Esophagus squamous epithelium (tissue), 5 donors: ENCODE data around the gene WDR75. TPM values are rescaled to one million over a fixed set of nuclear protein-coding genes. Genes with fewer than 3 reads are reported as not detected.
"Not testable (repeated sequence)": the region's sequence is repeated elsewhere in the genome, so short reads cannot be mapped to it uniquely, and the experiment has no call there.

Experiments
- DNase-seq: peaks from one replicate; lab custom pipeline; 2025; lab: John Stamatoyannopoulos, UW
- H3K27ac ChIP-seq, 4 donors: fragments of 200-600 bp; sonication (generic); one replicate each; pipeline ENCODE4 v1.5.1; 2016 to 2019; ENCODE audit warnings: mild to moderate bottlenecking in 1 of 4
- H3K27me3 ChIP-seq, 4 donors: fragments of 200-600 bp; sonication (generic); 1 replicate in 3 of 4; 2 replicates in 1 of 4; pipeline versions ENCODE4 v1.5.1 to v1.6.0; 2017 to 2021; ENCODE audit warnings: antibody characterized with exemption in 1 of 4
- H3K36me3 ChIP-seq, 3 donors: fragments of 200-600 bp; sonication (generic); one replicate each; pipeline ENCODE4 v1.5.1; 2016 to 2019
- H3K4me1 ChIP-seq, 3 donors: fragments of 200-600 bp; sonication (generic); one replicate each; pipeline ENCODE4 v1.5.1; 2017 to 2019
- H3K4me3 ChIP-seq, 4 donors: fragments of 200-600 bp; sonication (generic); 1 replicate in 3 of 4; 2 replicates in 1 of 4; pipeline ENCODE4 v1.5.1; 2016 to 2019; ENCODE audit warnings: mild to moderate bottlenecking in 2 of 4, moderate library complexity in 1 of 4
- H3K9me3 ChIP-seq, 3 donors: fragments of 200-600 bp; sonication (generic); one replicate each; pipeline ENCODE4 v1.5.1; 2016 to 2019
- CTCF ChIP-seq, 6 experiments: fragments of 450-650 bp in 4 of 6; fragments of 200-600 bp in 2 of 6; sonication (generic) in 2 of 6; IDR thresholded peaks; one replicate each; pipeline ENCODE4 v1.5.1; 2016 to 2019; ENCODE audit warnings: antibody characterized with exemption in 6 of 6, mild to moderate bottlenecking in 4 of 6, moderate library complexity in 4 of 6
- POLR2A ChIP-seq, 4 donors: fragments of 450-650 bp; IDR thresholded peaks; one replicate each; pipeline ENCODE4 v1.6.1; 2017; ENCODE audit warnings: antibody characterized with exemption in 4 of 4, mild to moderate bottlenecking in 4 of 4, moderate library complexity in 3 of 4
- WGBS, 2 donors: methylation state at CpG; one replicate each; pipeline ENCODE4 v1.1.5; 2018; 5-methylcytosine and 5-hydroxymethylcytosine counted together
- intact Hi-C: fragments of 100-400 bp; cut with DNase I; formaldehyde crosslinking; loops from one replicate; pipeline ENCODE4 v1.15.0; 2022
- total RNA-seq, 4 donors: library from RNA; depleted of rRNA; stranded (reverse); fragments of >200 nt; gene quantifications; one replicate each; pipeline ENCODE4 v1.1.0, GENCODE V29; 2016
- donor health status: DM: yes; HTN: yes; CAD: no.

The WDR75 gene
- total RNA-seq, 4 donors from 2014 or later = 15.8 to 44.4 (median 30.6) TPM

- H3K27ac ChIP-seq = no peak overlapping the region
- no peaks in the 10 kb centered on the region for H3K9me3 ChIP-seq
- H3K4me1 ChIP-seq = no peaks in the 10 kb centered on the region
- H3K27me3 ChIP-seq = no peaks in the 10 kb centered on the region
- peaks cover 7 to 100% (median 47%) of the 10 kb centered on the region in 3 donors for H3K36me3 ChIP-seq
- no peak overlapping the region for H3K4me3 ChIP-seq
- DNase-seq = no peak
- intact Hi-C loops = loop anchor here (10.0 kb wide), 1 partner anchor 168 kb away; no protein-coding TSS in a partner anchor
- no peak for TF ChIP-seq POLR2A (IDR thresholded peaks at IDR 0.05)
- peak; percentile 29 to 60 (median 44) for TF ChIP-seq CTCF (IDR thresholded peaks at IDR 0.05)
These were observed 25.4 kb downstream of the WDR75 start for GRCh38 chr2:189466656-189467055.

- intact Hi-C loops = loop anchor here (10.0 kb wide), 1 partner anchor 168 kb away; no protein-coding TSS in a partner anchor
- H3K27ac ChIP-seq = no peak overlapping the region
- H3K27me3 ChIP-seq = no peaks in the 10 kb centered on the region
- no peak for DNase-seq
- H3K9me3 ChIP-seq = no peaks in the 10 kb centered on the region
- WGBS, 2 donors = 80 to 100% methylated on average over 1 of the region's 1 CpG
- TF ChIP-seq POLR2A (IDR thresholded peaks at IDR 0.05) = no peak
- no peak for TF ChIP-seq CTCF (IDR thresholded peaks at IDR 0.05)
- H3K4me1 ChIP-seq = no peaks in the 10 kb centered on the region
- peaks cover 7 to 100% (median 47%) of the 10 kb centered on the region in 3 donors for H3K36me3 ChIP-seq
- no peak overlapping the region for H3K4me3 ChIP-seq
These were observed 25.9 kb downstream of the WDR75 start for GRCh38 chr2:189467160-189467559.

- TF ChIP-seq POLR2A (IDR thresholded peaks at IDR 0.05) (no peak), CTCF (IDR thresholded peaks at IDR 0.05) (no peak)
- H3K36me3 ChIP-seq = peaks cover 6 to 100% (median 43%) of the 10 kb centered on the region in 3 donors
- no peaks in the 10 kb centered on the region for H3K9me3 ChIP-seq
- H3K4me1 ChIP-seq = no peaks in the 10 kb centered on the region
- no peak overlapping the region for H3K27ac ChIP-seq
- no peak overlapping the region for H3K4me3 ChIP-seq
- H3K27me3 ChIP-seq = no peaks in the 10 kb centered on the region
- intact Hi-C loops = loop anchor here (10.0 kb wide), 1 partner anchor 167 kb away; no protein-coding TSS in a partner anchor
- WGBS, 2 donors = 76 to 88% methylated on average over 4 of the region's 4 CpGs
- DNase-seq = no peak
These were observed 26.3 kb downstream of the WDR75 start for GRCh38 chr2:189467593-189467992.

- intact Hi-C loops = no loop called here
- no peaks in the 10 kb centered on the region for H3K9me3 ChIP-seq
- no peaks in the 10 kb centered on the region for H3K4me1 ChIP-seq
- H3K4me3 ChIP-seq = no peak overlapping the region
- no peak overlapping the region for H3K27ac ChIP-seq
- H3K36me3 ChIP-seq = peaks cover 0 to 80% (median 14%) of the 10 kb centered on the region in 3 donors
- no peak for TF ChIP-seq CTCF (IDR thresholded peaks at IDR 0.05)
- TF ChIP-seq POLR2A (IDR thresholded peaks at IDR 0.05) = no peak
- no peak for DNase-seq
- H3K27me3 ChIP-seq = no peaks in the 10 kb centered on the region
- 82 to 86% methylated on average over 4 of the region's 4 CpGs for WGBS, 2 donors
These were observed 33.3 kb downstream of the WDR75 start for GRCh38 chr2:189474526-189474925.

GRCh38 chr2:189477756-189478155, 36.5 kb downstream of the WDR75 start:
- intact Hi-C loops = no loop called here
- Histone ChIP-seq H3K36me3 (peaks cover 0 to 47% (median 6%) of the 10 kb centered on the region in 3 donors), H3K4me3 (no peak overlapping the region), H3K4me1 (no peaks in the 10 kb centered on the region), H3K9me3 (no peaks in the 10 kb centered on the region), H3K27ac (no peak overlapping the region), H3K27me3 (no peaks in the 10 kb centered on the region)
- WGBS, 2 donors = no CpG with 5 or more reads among the region's 1 CpG
- no peak for DNase-seq
- no peak for TF ChIP-seq POLR2A (IDR thresholded peaks at IDR 0.05)
- TF ChIP-seq CTCF (IDR thresholded peaks at IDR 0.05) = no peak

GRCh38 chr2:189478289-189478688, 37.0 kb downstream of the WDR75 start:
- H3K4me3 ChIP-seq, H3K27ac ChIP-seq, H3K4me1 ChIP-seq, DNase-seq, H3K27me3 ChIP-seq, intact Hi-C loops, H3K9me3 ChIP-seq: not testable (repeated sequence)
- H3K36me3 ChIP-seq = peaks cover 0 to 42% (median 4%) of the 10 kb centered on the region in 3 donors
- WGBS, 2 donors = 92 to 94% methylated on average over 5 of the region's 5 CpGs
